Stomach (tissue), 9 donors: Measurements from ENCODE around the gene CBR4. TPM values are rescaled to one million over a fixed set of nuclear protein-coding genes. Genes with fewer than 3 reads are reported as not detected.
A peak's percentile ranks its signal among the peaks of the same experiment; 100 is the strongest.

Experiments
- DNase-seq, 2 donors: peaks; one replicate each; pipeline versions ENCODE4 v3.0.0 to v3.0.0-alpha.2; 2013 to 2019
- H3K27ac ChIP-seq, 5 donors: fragments of 200-600 bp in 4 of 5; sonication (generic) in 4 of 5; one replicate each; pipeline ENCODE4 v1.5.1; 2013 to 2019; ENCODE audit warnings: mild to moderate bottlenecking in 1 of 5, moderate library complexity in 1 of 5
- H3K27me3 ChIP-seq, 3 donors: fragments of 200-600 bp; sonication (generic); one replicate each; pipeline ENCODE4 v1.5.1; 2017 to 2019; ENCODE audit warnings: mixed run types in 1 of 3
- H3K36me3 ChIP-seq, 4 donors: fragments of 200-600 bp; sonication (generic); 1 replicate in 3 of 4; 2 replicates in 1 of 4; pipeline ENCODE4 v1.5.1; 2016 to 2019
- H3K4me1 ChIP-seq, 4 donors: fragments of 200-600 bp; sonication (generic); one replicate each; pipeline ENCODE4 v1.5.1; 2016 to 2019
- H3K4me3 ChIP-seq, 4 donors: fragments of 200-600 bp; sonication (generic) in 3 of 4; one replicate each; pipeline ENCODE4 v1.5.1; 2016 to 2019; ENCODE audit warnings: mild to moderate bottlenecking in 1 of 4
- H3K9me3 ChIP-seq, 4 donors: fragments of 200-600 bp; sonication (generic); one replicate each; pipeline ENCODE4 v1.5.1; 2016 to 2019
- EP300 ChIP-seq: sonication (generic); formaldehyde crosslinking; IDR thresholded peaks from one replicate; pipeline ENCODE4 v1.6.1; 2017; ENCODE audit warnings: antibody characterized with exemption
- POLR2A ChIP-seq, 4 donors: fragments of 450-650 bp; IDR thresholded peaks; one replicate each; pipeline ENCODE4 v1.6.1; 2016; ENCODE audit warnings: antibody characterized with exemption in 4 of 4, control low read depth in 2 of 4, mild to moderate bottlenecking in 1 of 4, moderate library complexity in 1 of 4
- POLR2AphosphoS5 ChIP-seq, 3 donors: sonication (generic); formaldehyde crosslinking; IDR thresholded peaks; one replicate each; pipeline ENCODE4 v1.6.1; 2016; ENCODE audit warnings: antibody characterized with exemption in 3 of 3
- WGBS, 5 donors: extraction: QIAGEN DNeasy Blood & Tissue Kit in 3 of 5; methylation state at CpG; one replicate each; pipeline versions ENCODE4 v1.1.5 to v1.1.7; 2013 to 2018; 5-methylcytosine and 5-hydroxymethylcytosine counted together
- intact Hi-C: fragments of 100-400 bp; cut with DNase I; formaldehyde crosslinking; loops from one replicate; pipeline ENCODE4 v1.15.1; 2023; ENCODE audit warnings: low total_unique reads
- polyA plus RNA-seq, 3 donors: library from polyadenylated mRNA; stranded (reverse); fragments of 200-250 nt; gene quantifications; one replicate each; pipeline ENCODE4 v1.2.3, GENCODE V29; 2013
- total RNA-seq, 5 donors: library from RNA; depleted of rRNA; stranded (reverse); fragments of >200 nt; gene quantifications; one replicate each; pipeline versions ENCODE4 v1.1.0 to v1.2.3, GENCODE V29; 2014 to 2016
- TF ChIP-seq, protein P1 (sequence below), 7 experiments: fragments of 450-650 bp in 4 of 7; fragments of 200-600 bp in 3 of 7; sonication (generic) in 3 of 7; IDR thresholded peaks; one replicate each; pipeline ENCODE4 v1.5.1; 2016 to 2019; ENCODE audit warnings: antibody characterized with exemption in 7 of 7, control low read depth in 2 of 7, mild to moderate bottlenecking in 1 of 7
- donor health status: healthy with polysubstance abuse.
- donor health status: Bipolar disorder and iron deficiency.
- donor health status: healthy.

CBR4 gene
- total and polyA plus RNA-seq, 8 donors = 4.1 to 48.7 (median 13.4) TPM; not detected in 1

- Histone ChIP-seq H3K27me3 (no peaks in the 10 kb centered on the region), H3K27ac (no peak overlapping the region), H3K36me3 (no peaks in the 10 kb centered on the region), H3K4me1 (peaks cover 0 to 7% (median 0%) of the 10 kb centered on the region in 4 donors), H3K9me3 (no peaks in the 10 kb centered on the region), H3K4me3 (no peak overlapping the region)
- intact Hi-C loops = no loop called here
- TF ChIP-seq POLR2AphosphoS5 (IDR thresholded peaks at IDR 0.05) (peak in 1 of 3 donors; percentile 15), EP300 (no peak), POLR2A (IDR thresholded peaks at IDR 0.05) (no peak)
- TF ChIP-seq, protein P1, sequence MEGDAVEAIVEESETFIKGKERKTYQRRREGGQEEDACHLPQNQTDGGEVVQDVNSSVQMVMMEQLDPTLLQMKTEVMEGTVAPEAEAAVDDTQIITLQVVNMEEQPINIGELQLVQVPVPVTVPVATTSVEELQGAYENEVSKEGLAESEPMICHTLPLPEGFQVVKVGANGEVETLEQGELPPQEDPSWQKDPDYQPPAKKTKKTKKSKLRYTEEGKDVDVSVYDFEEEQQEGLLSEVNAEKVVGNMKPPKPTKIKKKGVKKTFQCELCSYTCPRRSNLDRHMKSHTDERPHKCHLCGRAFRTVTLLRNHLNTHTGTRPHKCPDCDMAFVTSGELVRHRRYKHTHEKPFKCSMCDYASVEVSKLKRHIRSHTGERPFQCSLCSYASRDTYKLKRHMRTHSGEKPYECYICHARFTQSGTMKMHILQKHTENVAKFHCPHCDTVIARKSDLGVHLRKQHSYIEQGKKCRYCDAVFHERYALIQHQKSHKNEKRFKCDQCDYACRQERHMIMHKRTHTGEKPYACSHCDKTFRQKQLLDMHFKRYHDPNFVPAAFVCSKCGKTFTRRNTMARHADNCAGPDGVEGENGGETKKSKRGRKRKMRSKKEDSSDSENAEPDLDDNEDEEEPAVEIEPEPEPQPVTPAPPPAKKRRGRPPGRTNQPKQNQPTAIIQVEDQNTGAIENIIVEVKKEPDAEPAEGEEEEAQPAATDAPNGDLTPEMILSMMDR (IDR thresholded peaks at IDR 0.05) = peak in 5 of 7 experiments; percentile 36 to 53 (median 50)
- 9 to 18% (median 15%) methylated on average over 2 of the region's 2 CpGs for WGBS, 5 donors
- peak in 1 of 2 donors; percentile 73 for DNase-seq
These were observed 14.7 kb upstream of the CBR4 start for GRCh38 chr4:169024762-169025161.

GRCh38 chr4:169018406-169018805 lies 8.4 kb upstream of the CBR4 start:
- Histone ChIP-seq H3K36me3 (no peaks in the 10 kb centered on the region), H3K9me3 (no peaks in the 10 kb centered on the region), H3K27ac (no peak overlapping the region), H3K27me3 (no peaks in the 10 kb centered on the region), H3K4me1 (peaks cover 0 to 23% (median 14%) of the 10 kb centered on the region in 4 donors), H3K4me3 (no peak overlapping the region)
- 77 to 93% (median 84%) methylated on average over 1 of the region's 1 CpG for WGBS, 5 donors
- DNase-seq = no peak
- TF ChIP-seq EP300 = no peak
- intact Hi-C loops = loop anchor here (10.0 kb wide), 1 partner anchor 466 kb away; no protein-coding TSS in a partner anchor

GRCh38 chr4:169017971-169018370 lies 7.9 kb upstream of the CBR4 start:
- Histone ChIP-seq H3K4me1 (peaks cover 0 to 23% (median 14%) of the 10 kb centered on the region in 4 donors), H3K27me3 (no peaks in the 10 kb centered on the region), H3K4me3 (no peak overlapping the region), H3K27ac (no peak overlapping the region), H3K9me3 (no peaks in the 10 kb centered on the region), H3K36me3 (no peaks in the 10 kb centered on the region)
- WGBS, 5 donors = 79 to 99% (median 92%) methylated on average over 5 of the region's 5 CpGs
- DNase-seq = no peak
- intact Hi-C loops = loop anchor here (10.0 kb wide), 1 partner anchor 467 kb away; no protein-coding TSS in a partner anchor
- TF ChIP-seq EP300 = no peak
- TF ChIP-seq POLR2A (IDR thresholded peaks at IDR 0.05) = no peak
- TF ChIP-seq, protein P1 (IDR thresholded peaks at IDR 0.05) = no peak
- TF ChIP-seq POLR2AphosphoS5 (IDR thresholded peaks at IDR 0.05) = no peak

GRCh38 chr4:169015186-169015623 lies 5.2 kb upstream of the CBR4 start:
- H3K27me3 ChIP-seq = no peaks in the 10 kb centered on the region
- H3K27ac ChIP-seq = peak overlapping the region in 3 of 5 donors; percentile 48 to 49 (median 48)
- TF ChIP-seq POLR2A (IDR thresholded peaks at IDR 0.05) (no peak), POLR2AphosphoS5 (IDR thresholded peaks at IDR 0.05) (no peak), EP300 (no peak)
- TF ChIP-seq, protein P1 (IDR thresholded peaks at IDR 0.05) = no peak
- peak; percentile 29 to 43 for DNase-seq
- 36 to 48% (median 40%) methylated on average over 5 of the region's 5 CpGs for WGBS, 5 donors
- H3K36me3 ChIP-seq = no peaks in the 10 kb centered on the region
- no peak overlapping the region for H3K4me3 ChIP-seq
- H3K9me3 ChIP-seq = no peaks in the 10 kb centered on the region
- peaks cover 0 to 30% (median 16%) of the 10 kb centered on the region in 4 donors for H3K4me1 ChIP-seq
- intact Hi-C loops = loop anchor here (10.0 kb wide), 1 partner anchor 470 kb away; no protein-coding TSS in a partner anchor

- TF ChIP-seq POLR2AphosphoS5 (IDR thresholded peaks at IDR 0.05) (no peak), EP300 (no peak), POLR2A (IDR thresholded peaks at IDR 0.05) (no peak)
- TF ChIP-seq, protein P1 (IDR thresholded peaks at IDR 0.05) = no peak
- Histone ChIP-seq H3K9me3 (no peaks in the 10 kb centered on the region), H3K4me1 (peaks cover 0 to 30% (median 16%) of the 10 kb centered on the region in 4 donors), H3K36me3 (no peaks in the 10 kb centered on the region), H3K27me3 (no peaks in the 10 kb centered on the region), H3K4me3 (no peak overlapping the region), H3K27ac (peak overlapping the region in 1 of 5 donors; percentile 48)
- intact Hi-C loops = loop anchor here (10.0 kb wide), 1 partner anchor 470 kb away; no protein-coding TSS in a partner anchor
- no peak for DNase-seq
- 14 to 66% (median 20%) methylated on average over 2 of the region's 2 CpGs for WGBS, 5 donors
These were observed 4.5 kb upstream of the CBR4 start for GRCh38 chr4:169014586-169014985.
